DMS53 treated with DMSO at 0.1 percent for 48 hours (cell line): Measurements from ENCODE around the gene POC1A.
"Not testable (repeated sequence)": the region's sequence is repeated elsewhere in the genome, so short reads cannot be mapped to it uniquely, and the experiment has no call there.

Source experiments
- DNase-seq: peaks from one replicate; lab custom pipeline; 2025; ENCODE audit not compliant: unreplicated experiment; lab: John Stamatoyannopoulos, UW

POC1A gene

GRCh38 chr3:52051444-52051843, 102.8 kb downstream of the POC1A start:
- DNase-seq, result no peak

GRCh38 chr3:52050571-52050970, 103.7 kb downstream of the POC1A start:
- DNase-seq, result no peak

GRCh38 chr3:52049503-52049902, 104.7 kb downstream of the POC1A start:
- DNase-seq, result no peak

- DNase-seq, result no peak
Measured at GRCh38 chr3:52047295-52047960, 106.8 kb downstream of the POC1A start.

- no peak for DNase-seq
Measured at GRCh38 chr3:52046902-52047239, 107.4 kb downstream of the POC1A start.

GRCh38 chr3:52046186-52046901, 107.9 kb downstream of the POC1A start:
- no peak for DNase-seq

GRCh38 chr3:52044869-52045619, 109.2 kb downstream of the POC1A start:
- no peak for DNase-seq

GRCh38 chr3:52043750-52044149, 110.5 kb downstream of the POC1A start:
- DNase-seq, result no peak

- not testable (repeated sequence) for DNase-seq
Measured at GRCh38 chr3:52043039-52043438, 111.2 kb downstream of the POC1A start.

- no peak for DNase-seq
Measured at GRCh38 chr3:52041118-52041731, 113.0 kb downstream of the POC1A start.

- no peak for DNase-seq
Measured at GRCh38 chr3:52040600-52040999, 113.6 kb downstream of the POC1A start.

GRCh38 chr3:52039846-52040245, 114.4 kb downstream of the POC1A start:
- DNase-seq, result no peak

- DNase-seq, result no peak
Measured at GRCh38 chr3:52039426-52039825, 114.8 kb downstream of the POC1A start.

- DNase-seq, result no peak
Measured at GRCh38 chr3:52038227-52038626, 116.0 kb downstream of the POC1A start.

GRCh38 chr3:52037291-52037690, 116.9 kb downstream of the POC1A start:
- no peak for DNase-seq

GRCh38 chr3:52036829-52037228, 117.4 kb downstream of the POC1A start:
- DNase-seq, result no peak

- DNase-seq, result no peak
Measured at GRCh38 chr3:52036222-52036694, 118.0 kb downstream of the POC1A start.

GRCh38 chr3:52034651-52035050, 119.6 kb downstream of the POC1A start:
- DNase-seq, result no peak

GRCh38 chr3:52034212-52034611, 120.0 kb downstream of the POC1A start:
- DNase-seq, result no peak

GRCh38 chr3:52033748-52034147, 120.5 kb downstream of the POC1A start:
- not testable (repeated sequence) for DNase-seq

- DNase-seq, result no peak
Measured at GRCh38 chr3:52032702-52033408, 121.4 kb downstream of the POC1A start.
